ENCODE data around the gene CFAP20DC. TPM values are rescaled to one million over a fixed set of nuclear protein-coding genes. Genes with fewer than 3 reads are reported as not detected.
"Not testable (repeated sequence)": the region's sequence is repeated elsewhere in the genome, so short reads cannot be mapped to it uniquely, and the experiment has no call there.

CFAP20DC gene
- total RNA-seq, result 0.77 and 0.89 TPM in 2 replicates

DNA sequence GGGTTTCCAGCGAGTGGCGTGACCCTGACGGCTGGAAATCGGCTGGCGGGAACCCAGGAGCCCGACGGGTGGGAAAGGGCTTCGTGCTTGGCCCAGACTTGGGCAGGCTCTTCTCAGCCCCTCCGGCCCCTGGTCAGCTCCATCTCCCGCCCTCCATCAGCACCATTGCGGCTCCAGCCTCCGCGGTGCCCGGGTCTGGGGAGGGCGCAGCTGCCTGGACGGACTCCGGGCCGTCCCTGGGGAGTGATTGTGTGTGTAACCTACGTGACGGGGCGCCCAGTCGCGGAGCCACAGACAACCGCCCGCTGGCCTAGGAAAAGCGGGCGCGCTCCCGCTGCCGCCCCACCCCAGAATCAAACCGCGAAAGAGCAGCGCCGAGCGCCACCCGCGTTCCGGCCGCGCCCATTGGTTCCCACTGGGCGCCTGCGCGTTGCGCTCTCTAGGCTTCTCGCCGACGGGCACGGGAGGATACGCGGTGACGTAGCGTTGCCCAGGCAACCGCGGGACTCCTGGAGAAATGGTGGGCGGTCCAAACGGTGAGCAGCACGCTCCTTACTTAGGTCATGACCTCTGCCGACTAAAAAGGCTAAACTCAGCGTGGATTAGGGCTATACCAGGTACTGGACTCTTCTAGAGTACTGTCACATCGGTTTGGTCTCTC lies at the start of gene CFAP20DC:
Gene CFAP20DC, minus strand, starts transcription at position 355 of the 661 bp plus-strand sequence. CDS start 394 bp downstream, outside the sequence.
- DNase-seq (ENCODE audit: low read depth in 2 of 2), result peak; percentile 82 to 90

- DNase-seq (ENCODE audit: low read depth in 2 of 2), result not testable (repeated sequence)
Observed at GRCh38 chr3:59098516-59098915, 48.7 kb upstream of the CFAP20DC start.

- no peak for DNase-seq (ENCODE audit: low read depth in 2 of 2)
Observed at GRCh38 chr3:59094446-59094845, 44.6 kb upstream of the CFAP20DC start.

- DNase-seq (ENCODE audit: low read depth in 2 of 2), result no peak
Observed at GRCh38 chr3:59093521-59093920, 43.7 kb upstream of the CFAP20DC start.

DNA sequence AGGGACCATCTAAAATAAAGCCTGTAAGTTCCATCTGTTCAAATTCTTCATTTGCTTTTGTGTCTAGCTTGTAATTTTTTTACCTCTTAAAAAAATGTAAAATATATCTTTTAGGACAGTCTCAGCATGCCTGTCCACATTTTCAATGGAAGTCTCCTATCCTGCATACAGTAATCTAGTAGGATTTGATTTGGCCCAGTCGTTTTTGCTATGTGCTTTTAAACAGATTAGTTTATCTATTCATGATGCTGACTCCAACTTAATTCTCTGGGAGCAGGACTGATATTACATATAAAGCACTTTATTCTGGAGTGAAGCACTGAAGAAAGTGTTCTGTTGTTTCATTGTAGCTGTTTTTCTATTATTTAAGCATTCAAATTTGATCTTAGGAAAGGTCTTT lies 38.9 kb upstream of the CFAP20DC start:
- no peak for DNase-seq (ENCODE audit: low read depth in 2 of 2)

DNA sequence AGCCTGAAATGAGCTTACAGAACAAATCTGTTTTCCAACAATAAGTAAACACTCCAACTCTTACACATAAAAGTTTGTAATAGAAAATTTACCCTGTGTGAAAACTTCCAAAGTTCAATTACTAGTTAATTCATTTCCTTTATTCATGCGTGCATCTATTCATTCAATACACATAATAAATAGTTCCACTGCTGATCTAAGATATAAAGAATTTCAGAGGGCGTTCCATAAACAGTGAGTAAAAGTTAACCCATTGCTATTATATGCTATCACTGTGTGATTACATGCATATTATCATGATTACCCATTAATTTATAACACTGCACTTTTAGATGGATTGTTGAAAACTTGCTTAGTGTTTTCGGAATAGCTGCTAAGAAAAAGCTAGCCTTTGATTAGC lies 36.2 kb upstream of the CFAP20DC start:
- DNase-seq (ENCODE audit: low read depth in 2 of 2), result no peak

- no peak for DNase-seq (ENCODE audit: low read depth in 2 of 2)
Observed at GRCh38 chr3:59084583-59084982, 34.8 kb upstream of the CFAP20DC start.

- no peak for DNase-seq (ENCODE audit: low read depth in 2 of 2)
Observed at GRCh38 chr3:59082106-59082505, 32.3 kb upstream of the CFAP20DC start.

GRCh38 chr3:59081071-59081470 lies 31.2 kb upstream of the CFAP20DC start:
- no peak for DNase-seq (ENCODE audit: low read depth in 2 of 2)

DNA sequence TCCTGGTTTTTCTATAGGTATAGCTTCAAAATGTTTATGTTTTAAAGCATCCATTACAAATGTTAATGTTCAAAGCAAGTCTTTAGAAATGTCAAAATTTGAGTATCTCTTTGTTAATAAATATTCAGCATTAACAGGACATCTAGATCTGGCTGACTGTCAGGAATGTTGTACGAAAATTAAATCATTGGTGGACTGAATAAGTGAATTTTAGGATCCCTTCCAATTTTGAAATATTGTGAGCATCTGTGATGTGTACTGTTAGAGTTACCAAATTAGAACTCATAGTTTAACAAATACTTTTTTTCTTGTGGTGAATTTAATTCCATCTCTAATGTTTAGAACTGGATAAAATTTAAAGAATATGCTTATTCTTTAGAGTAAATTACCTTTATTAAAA lies 30.1 kb upstream of the CFAP20DC start:
- DNase-seq (ENCODE audit: low read depth in 2 of 2), result no peak

DNA sequence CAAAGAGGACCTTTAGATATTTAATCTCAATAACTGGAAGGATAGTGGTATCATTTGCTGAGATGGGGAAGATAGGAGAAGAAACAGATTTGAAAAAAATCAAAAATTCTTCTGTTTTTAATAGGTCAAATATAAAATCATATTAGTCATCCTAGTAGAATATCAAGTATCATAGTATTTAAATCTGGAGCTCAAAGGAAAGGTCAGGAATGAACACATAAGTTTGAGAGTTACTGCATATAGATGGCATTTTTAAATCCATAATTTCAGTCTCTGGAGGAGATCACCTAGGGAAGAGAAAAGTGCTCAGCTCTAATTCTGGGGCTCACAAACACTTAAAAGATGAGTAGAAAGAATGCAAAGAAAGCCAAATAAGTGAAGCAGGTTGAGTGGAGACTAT lies 24.9 kb upstream of the CFAP20DC start:
- no peak for DNase-seq (ENCODE audit: low read depth in 2 of 2)

DNA sequence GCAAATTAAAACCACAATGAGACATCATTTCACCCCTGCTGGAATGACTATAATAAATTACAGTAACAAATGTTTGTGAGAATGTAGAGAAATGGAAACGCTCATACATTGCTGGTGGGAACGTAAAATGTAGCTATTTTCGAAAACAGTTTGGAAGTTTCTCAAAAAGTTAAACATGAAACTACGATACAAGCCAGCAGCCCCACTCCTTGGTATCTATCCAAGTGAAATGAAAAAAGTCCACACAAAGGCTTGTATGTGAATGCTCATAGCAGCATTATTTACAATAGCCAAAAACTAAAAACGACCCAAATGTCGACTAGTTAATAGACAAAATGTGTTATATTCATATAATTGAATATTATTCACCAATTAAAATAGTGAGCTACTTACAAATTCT lies 22.9 kb upstream of the CFAP20DC start:
- no peak for DNase-seq (ENCODE audit: low read depth in 2 of 2)

GRCh38 chr3:59069838-59070237 lies 20.0 kb upstream of the CFAP20DC start:
- DNase-seq (ENCODE audit: low read depth in 2 of 2), result no peak

DNA sequence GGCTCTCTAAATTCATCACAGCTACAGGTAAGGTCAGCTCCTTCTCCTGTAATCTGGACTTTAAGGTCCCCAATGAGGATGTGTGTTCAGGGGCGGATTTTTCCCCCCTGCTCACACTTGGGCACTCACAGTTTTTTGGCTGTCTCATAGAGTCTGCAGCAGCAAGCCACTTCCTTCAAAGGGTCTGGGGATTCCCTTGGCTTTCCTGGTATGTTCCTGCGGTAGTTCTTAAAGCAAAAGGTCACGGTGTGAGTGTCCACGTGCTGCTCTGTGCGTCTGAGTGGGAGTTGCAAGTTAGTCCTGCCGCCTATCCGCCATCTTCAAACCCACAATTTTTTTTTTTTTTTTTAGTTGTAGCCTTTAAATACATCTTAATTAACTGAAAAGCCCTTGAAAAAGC lies 15.4 kb upstream of the CFAP20DC start:
- DNase-seq (ENCODE audit: low read depth in 2 of 2), result no peak

DNA sequence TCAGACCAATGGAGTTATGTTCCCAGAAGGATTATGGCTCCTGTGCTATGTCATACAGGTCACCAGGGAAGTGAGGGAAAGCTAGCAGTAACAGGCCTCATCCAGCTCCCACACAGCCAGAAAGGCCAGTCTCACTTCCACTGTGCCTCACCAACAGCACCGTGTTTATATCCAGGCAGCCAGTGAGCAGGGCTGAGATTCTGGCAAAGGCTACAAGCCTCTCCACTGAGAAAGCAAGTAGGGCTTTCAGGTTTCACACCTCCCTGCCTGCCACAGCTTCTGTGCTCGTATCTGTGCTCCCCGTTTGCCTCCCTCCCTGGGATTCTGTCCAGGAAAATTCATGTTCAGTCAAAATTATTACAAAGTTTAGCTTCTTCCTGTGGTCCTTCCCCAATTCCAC lies 14.9 kb upstream of the CFAP20DC start:
- no peak for DNase-seq (ENCODE audit: low read depth in 2 of 2)

DNA sequence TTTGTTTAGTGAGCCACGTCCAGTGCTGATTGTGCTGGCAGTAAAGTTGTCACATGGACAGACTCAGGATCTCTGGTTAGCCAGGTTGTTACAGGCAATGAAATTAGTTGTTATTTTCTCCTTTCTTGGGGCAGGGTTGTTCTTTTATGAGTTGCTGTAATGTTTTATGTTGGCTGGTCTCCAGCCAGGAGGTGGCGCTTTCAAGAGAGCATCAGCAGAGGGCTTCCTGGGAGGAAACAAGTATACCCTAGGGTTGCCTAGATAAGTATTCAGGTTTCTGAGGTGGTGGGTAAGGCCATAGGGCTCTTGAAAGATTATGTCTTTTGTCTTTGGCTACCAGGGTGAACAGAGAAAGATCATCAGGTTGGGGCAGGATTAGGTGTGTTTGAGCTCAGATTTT lies 14.5 kb upstream of the CFAP20DC start:
- no peak for DNase-seq (ENCODE audit: low read depth in 2 of 2)

DNA sequence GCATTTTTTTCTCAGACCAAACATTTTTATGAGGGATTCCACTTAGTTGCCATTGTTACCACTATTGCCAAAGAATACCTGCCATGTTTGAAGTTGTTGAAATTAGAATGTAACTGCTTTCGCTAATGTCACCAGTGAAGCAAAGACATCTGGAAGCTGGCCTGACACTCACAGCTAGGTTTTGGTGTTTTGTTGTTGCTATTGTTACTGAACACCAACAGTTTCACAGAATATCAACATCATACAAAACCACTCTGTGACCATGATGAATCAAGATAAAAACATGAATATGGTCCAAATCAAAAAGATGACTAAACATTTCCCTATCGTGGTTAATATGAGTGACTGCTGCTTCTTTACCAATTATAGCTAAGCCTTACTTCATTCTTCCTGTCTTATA lies 6.9 kb upstream of the CFAP20DC start:
- no peak for DNase-seq (ENCODE audit: low read depth in 2 of 2)

GRCh38 chr3:59052803-59053411 lies 3.1 kb upstream of the CFAP20DC start:
- DNase-seq (ENCODE audit: low read depth in 2 of 2), result peak; percentile 22 to 54

DNA sequence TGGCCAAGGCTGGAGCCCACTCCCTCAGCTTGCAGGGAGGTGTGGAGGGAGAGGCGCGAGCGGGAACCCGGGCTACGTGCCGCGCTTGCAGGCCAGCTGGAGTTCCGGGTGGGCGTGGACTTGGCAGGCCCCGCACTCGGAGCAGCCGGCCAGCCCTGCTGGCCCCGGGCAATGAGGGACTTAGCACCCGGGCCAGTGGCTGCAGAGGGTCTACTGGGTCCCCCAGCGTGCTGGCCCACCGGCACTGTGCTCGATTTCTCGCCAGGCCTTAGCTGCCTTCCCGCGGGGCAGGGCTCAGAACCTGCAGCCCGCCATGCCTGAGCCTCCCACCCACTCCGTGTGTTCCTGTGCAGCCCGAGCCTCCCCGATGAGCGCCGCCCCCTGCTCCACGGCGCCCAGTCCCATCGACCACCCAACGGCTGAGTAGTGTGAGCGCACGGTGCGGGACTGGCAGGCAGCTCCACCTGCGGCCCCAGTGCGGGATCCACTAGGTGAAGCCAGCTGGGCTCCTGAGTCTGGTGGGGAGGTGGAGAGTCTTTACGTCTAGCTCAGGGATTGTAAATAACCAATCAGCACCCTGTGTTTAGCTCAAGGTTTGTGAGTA lies 1.1 kb upstream of the CFAP20DC start:
- not testable (repeated sequence) for DNase-seq (ENCODE audit: low read depth in 2 of 2)

GRCh38 chr3:59046839-59047238 lies 3.0 kb downstream of the CFAP20DC start:
- DNase-seq (ENCODE audit: low read depth in 2 of 2), result no peak

GRCh38 chr3:59043391-59043790 lies 6.4 kb downstream of the CFAP20DC start:
- DNase-seq (ENCODE audit: low read depth in 2 of 2), result no peak

DNA sequence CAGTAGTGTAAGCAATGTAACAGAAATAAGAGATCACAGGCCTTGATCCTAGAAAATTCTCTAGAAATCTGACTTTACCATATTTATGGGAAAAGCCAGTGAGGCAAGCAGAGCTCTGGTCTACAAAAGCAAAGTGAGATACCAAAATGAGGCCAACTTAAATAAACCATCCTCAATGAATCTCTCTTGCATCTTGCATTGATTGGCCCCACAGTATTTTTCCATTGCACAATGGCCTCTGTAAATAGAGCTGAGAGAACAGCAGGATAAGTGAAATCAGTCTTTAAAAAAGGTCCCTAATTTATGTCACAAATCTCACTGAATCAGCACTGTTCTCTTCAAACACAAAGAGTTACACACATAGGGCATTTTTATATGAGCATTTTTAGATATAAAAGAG lies 8.9 kb downstream of the CFAP20DC start:
- DNase-seq (ENCODE audit: low read depth in 2 of 2), result no peak

DNA sequence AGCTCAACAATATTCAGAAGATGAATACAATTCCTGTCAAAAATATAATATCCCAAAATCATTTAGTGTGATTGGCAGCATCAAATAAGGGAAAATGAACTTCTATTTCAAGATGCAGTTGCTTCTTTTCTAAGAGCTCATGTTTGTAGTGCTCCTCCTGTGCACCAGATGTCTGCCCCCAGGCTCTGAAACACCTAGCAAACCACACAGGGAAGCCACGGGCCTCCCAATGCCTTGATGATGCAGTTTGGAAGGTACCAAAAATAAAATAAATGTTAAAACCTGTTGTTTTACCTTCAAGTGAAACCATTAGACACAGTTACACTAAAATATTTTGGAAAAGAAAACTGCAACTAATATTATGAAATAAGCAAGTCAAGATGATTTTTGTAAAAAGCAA lies 22.2 kb downstream of the CFAP20DC start:
- no peak for DNase-seq (ENCODE audit: low read depth in 2 of 2)
